DOHH2 (cell line): ENCODE data around the gene PDZK1.

Source experiments
- EZH2phosphoT487 ChIP-seq: fragments of 200-600 bp; sonication (generic); IDR thresholded peaks from 2 replicates; pipeline ENCODE4 v1.6.1; 2017; ENCODE audit warnings: borderline replicate concordance, mild to moderate bottlenecking, antibody characterized with exemption, low read length, moderate library complexity, mixed read lengths
- TF ChIP-seq, protein P1 (sequence below): fragments of 200-600 bp; sonication (generic); IDR thresholded peaks from one replicate; pipeline ENCODE4 v1.5.1; 2014; ENCODE audit warnings: antibody characterized with exemption, mild to moderate bottlenecking, low read depth, low read length; ENCODE audit not compliant: poor library complexity, severe bottlenecking

DNA sequence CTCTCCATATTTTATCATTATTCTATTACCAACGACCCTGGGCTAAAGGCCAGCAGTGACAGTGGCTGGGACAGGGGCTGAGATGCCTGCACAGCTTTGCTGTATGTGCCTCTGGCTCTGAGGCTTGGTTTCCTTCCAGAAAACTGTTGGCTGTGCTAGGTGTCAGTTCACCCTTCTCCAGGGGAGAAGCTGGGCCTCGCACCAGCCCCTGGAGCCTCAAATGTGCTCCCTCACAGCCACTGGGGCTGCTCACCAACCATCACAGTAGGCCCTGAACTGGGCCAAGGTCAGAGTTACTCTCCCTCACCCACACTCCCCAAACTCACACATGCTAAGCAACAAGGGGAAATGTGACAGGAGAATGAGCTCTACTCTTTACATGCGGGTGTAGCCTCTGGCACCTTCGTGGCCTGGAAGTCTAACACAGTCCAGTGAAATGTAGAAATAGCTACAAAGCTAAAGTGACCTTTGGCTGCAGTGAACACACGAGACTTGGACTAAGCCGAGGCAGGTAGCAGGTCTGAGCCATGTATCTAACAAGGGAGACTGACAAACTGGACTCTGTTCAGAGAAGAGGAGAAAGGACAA, 7.5 kb upstream of the PDZK1 start:
- TF ChIP-seq, protein P1, sequence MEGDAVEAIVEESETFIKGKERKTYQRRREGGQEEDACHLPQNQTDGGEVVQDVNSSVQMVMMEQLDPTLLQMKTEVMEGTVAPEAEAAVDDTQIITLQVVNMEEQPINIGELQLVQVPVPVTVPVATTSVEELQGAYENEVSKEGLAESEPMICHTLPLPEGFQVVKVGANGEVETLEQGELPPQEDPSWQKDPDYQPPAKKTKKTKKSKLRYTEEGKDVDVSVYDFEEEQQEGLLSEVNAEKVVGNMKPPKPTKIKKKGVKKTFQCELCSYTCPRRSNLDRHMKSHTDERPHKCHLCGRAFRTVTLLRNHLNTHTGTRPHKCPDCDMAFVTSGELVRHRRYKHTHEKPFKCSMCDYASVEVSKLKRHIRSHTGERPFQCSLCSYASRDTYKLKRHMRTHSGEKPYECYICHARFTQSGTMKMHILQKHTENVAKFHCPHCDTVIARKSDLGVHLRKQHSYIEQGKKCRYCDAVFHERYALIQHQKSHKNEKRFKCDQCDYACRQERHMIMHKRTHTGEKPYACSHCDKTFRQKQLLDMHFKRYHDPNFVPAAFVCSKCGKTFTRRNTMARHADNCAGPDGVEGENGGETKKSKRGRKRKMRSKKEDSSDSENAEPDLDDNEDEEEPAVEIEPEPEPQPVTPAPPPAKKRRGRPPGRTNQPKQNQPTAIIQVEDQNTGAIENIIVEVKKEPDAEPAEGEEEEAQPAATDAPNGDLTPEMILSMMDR = no peak
- TF ChIP-seq EZH2phosphoT487 = no peak
